Right atrium auricular region (tissue), 2 donors: ENCODE data around the gene TTC16. TPM values are rescaled to one million over a fixed set of nuclear protein-coding genes. Genes with fewer than 3 reads are reported as not detected.
A peak's percentile ranks its signal among the peaks of the same experiment; 100 is the strongest.

Experiments used
- DNase-seq: peaks from one replicate; pipeline ENCODE4 v3.0.0-alpha.2; 2019; ENCODE audit warnings: low spot score
- H3K27ac ChIP-seq, 2 donors: fragments of 200-600 bp; sonication (generic); 1 replicate in 1 of 2; 2 replicates in 1 of 2; pipeline ENCODE4 v1.5.1; 2016 to 2019
- H3K27me3 ChIP-seq, 2 donors: fragments of 200-600 bp; sonication (generic); one replicate each; pipeline versions ENCODE4 v1.5.1 to v1.6.0; 2017 to 2019
- H3K36me3 ChIP-seq: fragments of 200-600 bp; sonication (generic); one replicate; pipeline ENCODE4 v1.5.1; 2016
- H3K4me1 ChIP-seq, 2 donors: fragments of 200-600 bp; sonication (generic); one replicate each; pipeline versions ENCODE4 v1.5.1 to v1.6.0; 2017 to 2019
- H3K4me3 ChIP-seq, 2 donors: fragments of 200-600 bp; sonication (generic); 1 replicate in 1 of 2; 2 replicates in 1 of 2; pipeline ENCODE4 v1.5.1; 2017 to 2019; ENCODE audit warnings: mild to moderate bottlenecking in 1 of 2, moderate library complexity in 1 of 2
- H3K9me3 ChIP-seq, 2 donors: fragments of 200-600 bp; sonication (generic); one replicate each; pipeline ENCODE4 v1.5.1; 2019
- total RNA-seq, 2 donors: library from RNA; depleted of rRNA; stranded (reverse); fragments of >200 nt; gene quantifications; one replicate each; pipeline ENCODE4 v1.1.0, GENCODE V29; 2016
- TF ChIP-seq, protein P1 (sequence below), 2 donors: fragments of 200-600 bp; sonication (generic); IDR thresholded peaks; one replicate each; pipeline ENCODE4 v1.5.1; 2019; ENCODE audit warnings: antibody characterized with exemption in 2 of 2

TTC16 gene
- total RNA-seq, 2 donors from 2014 or later, result 0.11 to 0.16 TPM

DNA sequence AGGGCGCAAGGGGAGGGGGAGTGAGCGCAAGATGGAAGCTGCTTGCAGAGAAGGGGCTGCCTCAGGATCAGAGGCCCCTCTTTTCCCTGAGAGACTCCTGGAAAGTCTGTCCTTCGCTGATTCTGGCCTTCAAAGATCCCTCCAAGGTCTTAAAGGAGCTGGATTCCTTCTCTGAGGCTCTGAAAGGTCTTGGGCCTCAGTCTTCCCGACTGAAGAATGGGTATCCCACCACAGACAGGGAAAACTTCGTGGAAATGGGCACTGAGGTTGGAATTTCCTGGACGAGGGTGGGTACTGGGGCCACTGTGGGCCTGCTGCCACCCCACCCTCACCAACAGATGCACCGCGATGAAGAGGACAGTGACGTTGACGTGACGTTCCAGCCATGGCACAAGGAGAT, 3.5 kb upstream of the TTC16 start:
- no peaks in the 10 kb centered on the region for H3K9me3 ChIP-seq
- TF ChIP-seq, protein P1, sequence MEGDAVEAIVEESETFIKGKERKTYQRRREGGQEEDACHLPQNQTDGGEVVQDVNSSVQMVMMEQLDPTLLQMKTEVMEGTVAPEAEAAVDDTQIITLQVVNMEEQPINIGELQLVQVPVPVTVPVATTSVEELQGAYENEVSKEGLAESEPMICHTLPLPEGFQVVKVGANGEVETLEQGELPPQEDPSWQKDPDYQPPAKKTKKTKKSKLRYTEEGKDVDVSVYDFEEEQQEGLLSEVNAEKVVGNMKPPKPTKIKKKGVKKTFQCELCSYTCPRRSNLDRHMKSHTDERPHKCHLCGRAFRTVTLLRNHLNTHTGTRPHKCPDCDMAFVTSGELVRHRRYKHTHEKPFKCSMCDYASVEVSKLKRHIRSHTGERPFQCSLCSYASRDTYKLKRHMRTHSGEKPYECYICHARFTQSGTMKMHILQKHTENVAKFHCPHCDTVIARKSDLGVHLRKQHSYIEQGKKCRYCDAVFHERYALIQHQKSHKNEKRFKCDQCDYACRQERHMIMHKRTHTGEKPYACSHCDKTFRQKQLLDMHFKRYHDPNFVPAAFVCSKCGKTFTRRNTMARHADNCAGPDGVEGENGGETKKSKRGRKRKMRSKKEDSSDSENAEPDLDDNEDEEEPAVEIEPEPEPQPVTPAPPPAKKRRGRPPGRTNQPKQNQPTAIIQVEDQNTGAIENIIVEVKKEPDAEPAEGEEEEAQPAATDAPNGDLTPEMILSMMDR (IDR thresholded peaks at IDR 0.05), result no peak
- H3K27ac ChIP-seq, result no peak overlapping the region
- no peak overlapping the region for H3K4me3 ChIP-seq
- H3K27me3 ChIP-seq, result no peaks in the 10 kb centered on the region
- no peaks in the 10 kb centered on the region for H3K36me3 ChIP-seq
- H3K4me1 ChIP-seq, result peaks cover 0 to 19% of the 10 kb centered on the region in 2 donors
- DNase-seq, result no peak

DNA sequence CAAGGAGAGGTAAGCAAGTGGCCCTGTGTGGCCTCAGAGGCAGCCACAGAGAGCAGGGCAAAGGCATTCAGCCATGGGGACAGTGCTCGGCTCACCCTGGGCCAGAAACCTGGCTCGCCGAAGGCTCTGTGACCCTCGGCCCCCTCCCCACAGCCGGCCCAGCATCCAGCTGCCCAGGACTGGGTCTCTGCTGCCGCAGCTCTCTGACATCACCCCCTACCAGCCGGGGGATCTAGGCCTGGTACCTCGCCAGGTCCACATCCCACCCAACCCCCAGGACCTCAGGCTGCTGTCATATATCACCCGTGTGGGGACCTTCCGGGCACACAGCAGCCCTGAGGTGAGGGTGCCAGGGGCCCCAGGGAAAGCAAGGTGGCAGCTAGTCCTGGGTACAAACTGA, 3.0 kb upstream of the TTC16 start:
- Histone ChIP-seq H3K4me3 (no peak overlapping the region), H3K27me3 (no peaks in the 10 kb centered on the region), H3K4me1 (peaks cover 0 to 19% of the 10 kb centered on the region in 2 donors), H3K9me3 (no peaks in the 10 kb centered on the region), H3K27ac (no peak overlapping the region), H3K36me3 (no peaks in the 10 kb centered on the region)
- DNase-seq, result no peak
- TF ChIP-seq, protein P1 (IDR thresholded peaks at IDR 0.05), result no peak

DNA sequence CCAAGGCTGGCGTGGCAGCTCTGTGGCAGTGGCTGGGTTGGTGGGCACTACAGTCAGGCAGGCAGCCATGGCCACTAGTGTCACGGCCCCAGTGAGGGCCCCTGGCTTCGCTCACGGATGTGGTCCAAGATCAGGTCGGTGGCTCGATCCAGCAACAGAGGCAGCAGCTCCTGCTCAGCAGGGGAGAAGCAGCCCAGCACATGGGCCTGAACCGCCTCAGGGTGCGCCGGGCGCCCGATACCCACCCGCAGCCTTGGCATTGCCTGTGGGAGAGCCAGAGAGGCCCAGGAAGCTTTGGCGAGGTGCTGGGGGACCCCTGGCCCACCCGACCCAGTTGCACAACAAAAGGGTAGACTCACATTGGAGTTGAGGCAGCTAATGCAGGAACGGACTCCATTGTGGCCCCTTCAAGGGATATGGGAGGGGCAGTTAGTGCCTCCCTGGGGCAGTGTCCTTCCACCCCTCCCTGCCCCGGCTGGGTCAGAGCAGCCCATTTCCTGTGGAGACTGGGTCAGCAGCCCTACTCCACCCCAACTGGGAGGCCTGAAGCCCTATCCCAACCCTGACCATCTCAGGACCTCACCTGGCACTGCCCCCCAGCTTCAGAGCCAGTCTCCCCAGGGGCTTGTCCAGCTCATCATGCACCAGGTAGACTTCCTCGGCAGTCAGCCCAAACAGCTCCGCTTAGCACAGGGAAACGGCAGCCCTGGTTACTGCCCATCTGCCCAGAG, 1.7 kb upstream of the TTC16 start:
- Histone ChIP-seq H3K9me3 (no peaks in the 10 kb centered on the region), H3K4me3 (peak overlapping the region; percentile 56 to 68), H3K4me1 (peaks cover 0 to 19% of the 10 kb centered on the region in 2 donors), H3K27me3 (no peaks in the 10 kb centered on the region), H3K36me3 (no peaks in the 10 kb centered on the region), H3K27ac (no peak overlapping the region)
- TF ChIP-seq, protein P1 (IDR thresholded peaks at IDR 0.05), result no peak
- DNase-seq, result no peak

DNA sequence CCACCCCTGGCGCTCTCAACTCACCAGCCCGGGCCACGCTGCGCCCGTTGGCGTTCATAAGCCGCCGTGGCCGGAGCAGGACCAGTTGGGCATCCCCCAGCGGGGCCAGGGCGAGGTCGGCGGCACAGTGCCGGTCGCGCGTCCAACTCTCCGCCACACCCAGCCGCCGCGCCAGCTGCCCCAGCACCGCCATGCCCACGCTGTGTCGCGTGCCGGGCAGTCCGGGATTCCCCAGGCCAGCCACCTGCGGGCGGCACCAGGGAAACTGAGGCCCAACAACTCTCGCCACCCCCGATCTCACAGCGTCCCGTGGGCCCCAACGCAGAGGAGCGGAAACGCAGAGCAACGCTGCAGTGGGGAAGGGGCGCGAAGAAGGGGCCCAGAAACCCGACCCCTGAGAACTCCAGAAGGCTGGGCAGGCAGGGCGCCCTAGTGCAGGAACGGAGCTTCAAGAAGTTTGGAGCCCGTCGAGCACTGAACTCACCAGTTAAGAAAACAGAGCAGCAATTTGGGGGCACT, 869 bp upstream of the TTC16 start:
- no peaks in the 10 kb centered on the region for H3K9me3 ChIP-seq
- no peaks in the 10 kb centered on the region for H3K27me3 ChIP-seq
- peaks cover 0 to 19% of the 10 kb centered on the region in 2 donors for H3K4me1 ChIP-seq
- peak; percentile 60 for DNase-seq
- no peaks in the 10 kb centered on the region for H3K36me3 ChIP-seq
- TF ChIP-seq, protein P1 (IDR thresholded peaks at IDR 0.05), result no peak
- H3K4me3 ChIP-seq, result peak overlapping the region; percentile 56 to 68
- H3K27ac ChIP-seq, result peak overlapping the region; percentile 80 to 84

DNA sequence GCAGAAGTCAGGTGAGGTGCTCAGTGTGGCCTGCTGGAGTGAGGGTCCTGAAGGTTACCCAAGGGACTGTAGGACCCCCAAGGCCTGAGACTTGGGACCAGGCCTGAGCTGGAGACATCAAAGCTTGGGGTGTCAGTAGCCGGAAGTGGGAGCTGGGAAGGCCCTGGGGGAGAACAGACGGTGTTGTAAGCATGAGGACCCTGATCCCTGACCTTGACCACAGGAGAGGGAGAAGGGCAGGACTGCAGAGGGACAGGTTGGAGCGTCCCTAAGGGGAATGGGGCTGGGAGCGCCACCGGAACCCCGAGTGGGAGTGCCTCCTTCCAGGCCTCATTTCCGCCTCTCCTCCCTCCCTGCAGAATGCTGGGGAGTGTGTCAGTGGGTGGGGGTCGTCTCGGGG, 533 bp downstream of the TTC16 start:
- H3K9me3 ChIP-seq, result no peaks in the 10 kb centered on the region
- no peaks in the 10 kb centered on the region for H3K36me3 ChIP-seq
- no peak for DNase-seq
- TF ChIP-seq, protein P1 (IDR thresholded peaks at IDR 0.05), result no peak
- H3K4me3 ChIP-seq, result peak overlapping the region in 1 of 2 donors; percentile 68
- H3K27ac ChIP-seq, result peak overlapping the region in 1 of 2 donors; percentile 84
- H3K4me1 ChIP-seq, result peaks cover 0 to 19% of the 10 kb centered on the region in 2 donors
- no peaks in the 10 kb centered on the region for H3K27me3 ChIP-seq
